Naive B cell (primary cell): ENCODE measurements around the gene PDCD5. TPM values are rescaled to one million over a fixed set of nuclear protein-coding genes. Genes with fewer than 3 reads are reported as not detected.
"Not testable (repeated sequence)": the region's sequence is repeated elsewhere in the genome, so short reads cannot be mapped to it uniquely, and the experiment has no call there.

Experiments
- ATAC-seq, 2 donors: fragments of 150-1000 bp; cut with Tn5 transposase; 2 replicates each; pipeline ENCODE4 v1.10.0; 2021; ENCODE audit warnings: low read depth in 2 of 2, mild to moderate bottlenecking in 2 of 2, moderate library complexity in 2 of 2
- DNase-seq: peaks from one replicate; pipeline ENCODE4 v3.0.0; 2022
- H3K27ac Mint-ChIP-seq, 6 donors: one replicate each; pipeline ENCODE4 v1.8.0; 2020 to 2022; ENCODE audit warnings: mild to moderate bottlenecking in 6 of 6, mixed read lengths in 6 of 6, moderate library complexity in 5 of 6, inconsistent platforms in 2 of 6
- H3K27me3 Mint-ChIP-seq, 3 donors: one replicate each; pipeline ENCODE4 v1.8.0; 2021 to 2022; ENCODE audit warnings: mixed read lengths in 3 of 3, mild to moderate bottlenecking in 1 of 3
- H3K36me3 Mint-ChIP-seq, 2 donors: one replicate each; pipeline ENCODE4 v1.8.0; 2020 to 2022; ENCODE audit warnings: mixed read lengths in 2 of 2, inconsistent platforms in 1 of 2, mild to moderate bottlenecking in 1 of 2
- H3K4me1 Mint-ChIP-seq, 3 donors: one replicate each; pipeline ENCODE4 v1.8.0; 2020 to 2022; ENCODE audit warnings: mixed read lengths in 3 of 3, inconsistent platforms in 1 of 3, mild to moderate bottlenecking in 1 of 3, moderate library complexity in 1 of 3
- H3K4me3 Mint-ChIP-seq, 8 donors: one replicate each; pipeline ENCODE4 v1.8.0; 2020 to 2022; ENCODE audit warnings: mild to moderate bottlenecking in 8 of 8, mixed read lengths in 8 of 8, moderate library complexity in 8 of 8, inconsistent platforms in 2 of 8
- H3K9me3 Mint-ChIP-seq, 7 donors: one replicate each; pipeline ENCODE4 v1.8.0; 2020 to 2022; ENCODE audit warnings: mixed read lengths in 7 of 7, mild to moderate bottlenecking in 5 of 7, inconsistent platforms in 2 of 7, moderate library complexity in 1 of 7
- polyA plus RNA-seq, 6 donors: library from polyadenylated mRNA; unstranded; fragments of 300-500 nt; fragmentation: Illumina TruSeq; gene quantifications; one replicate each; pipeline ENCODE4 v1.2.3, GENCODE V29; 2021; ENCODE audit warnings: low read depth in 6 of 6

PDCD5 gene
- polyA plus RNA-seq, 6 donors from 2014 or later = 83.3 to 130 (median 96.5) TPM

GRCh38 chr19:32563761-32564160 is 17.2 kb upstream of the PDCD5 start:
- ATAC-seq (no peak), DNase-seq (no peak)
- Mint-ChIP-seq H3K4me1 (no peaks in the 10 kb centered on the region), H3K4me3 (no peak overlapping the region), H3K27ac (no peak overlapping the region), H3K9me3 (peaks cover 0 to 2% (median 0%) of the 10 kb centered on the region in 7 donors), H3K36me3 (no peaks in the 10 kb centered on the region), H3K27me3 (peaks cover 6 to 28% (median 10%) of the 10 kb centered on the region in 3 donors)

- Mint-ChIP-seq H3K36me3 (no peaks in the 10 kb centered on the region), H3K4me3 (no peak overlapping the region), H3K27me3 (peaks cover 11 to 46% (median 13%) of the 10 kb centered on the region in 3 donors), H3K9me3 (no peaks in the 10 kb centered on the region), H3K27ac (no peak overlapping the region), H3K4me1 (peaks cover 0 to 5% (median 2%) of the 10 kb centered on the region in 3 donors)
- DNase-seq (no peak), ATAC-seq (no peak)
Observed at GRCh38 chr19:32566246-32566830, 14.7 kb upstream of the PDCD5 start.

- no peak overlapping the region for H3K27ac Mint-ChIP-seq
- no peak overlapping the region for H3K4me3 Mint-ChIP-seq
- H3K36me3 Mint-ChIP-seq = no peaks in the 10 kb centered on the region
- DNase-seq = no peak
- peaks cover 0 to 5% (median 2%) of the 10 kb centered on the region in 3 donors for H3K4me1 Mint-ChIP-seq
- H3K9me3 Mint-ChIP-seq = no peaks in the 10 kb centered on the region
- ATAC-seq = no peak
- peaks cover 11 to 47% (median 13%) of the 10 kb centered on the region in 3 donors for H3K27me3 Mint-ChIP-seq
Observed at GRCh38 chr19:32567486-32567885, 13.5 kb upstream of the PDCD5 start.

- peak; percentile 60 to 70 for ATAC-seq
- Mint-ChIP-seq H3K4me1 (peaks cover 0 to 5% (median 2%) of the 10 kb centered on the region in 3 donors), H3K27me3 (peaks cover 11 to 54% (median 13%) of the 10 kb centered on the region in 3 donors), H3K9me3 (no peaks in the 10 kb centered on the region), H3K4me3 (peak overlapping the region in 1 of 8 donors; percentile 47), H3K36me3 (no peaks in the 10 kb centered on the region), H3K27ac (peak overlapping the region in 1 of 6 donors; percentile 47)
- DNase-seq = peak; percentile 18
Observed at GRCh38 chr19:32570081-32570785, 10.8 kb upstream of the PDCD5 start.

- H3K27me3 Mint-ChIP-seq = peaks cover 22 to 59% (median 23%) of the 10 kb centered on the region in 3 donors
- ATAC-seq, H3K4me3 Mint-ChIP-seq: not testable (repeated sequence)
Observed at GRCh38 chr19:32571471-32572075, 9.4 kb upstream of the PDCD5 start.

GRCh38 chr19:32572700-32573491 is 8.1 kb upstream of the PDCD5 start:
- H3K36me3 Mint-ChIP-seq, ATAC-seq: not testable (repeated sequence)

More at GRCh38 chr19:32571471-32572075, 9.4 kb upstream of the PDCD5 start:
- H3K36me3 Mint-ChIP-seq, H3K27ac Mint-ChIP-seq, H3K4me1 Mint-ChIP-seq, H3K9me3 Mint-ChIP-seq, DNase-seq: not testable (repeated sequence)

GRCh38 chr19:32573492-32573794 is 7.5 kb upstream of the PDCD5 start:
- ATAC-seq = no peak
- H3K27me3 Mint-ChIP-seq = peaks cover 16 to 62% (median 36%) of the 10 kb centered on the region in 3 donors
- no peak overlapping the region for H3K4me3 Mint-ChIP-seq
- DNase-seq = no peak
- H3K27ac Mint-ChIP-seq = peak overlapping the region in 1 of 6 donors; percentile 53
- peaks cover 0 to 5% (median 2%) of the 10 kb centered on the region in 3 donors for H3K4me1 Mint-ChIP-seq
- H3K9me3 Mint-ChIP-seq = peaks cover 0 to 2% (median 0%) of the 10 kb centered on the region in 7 donors
- H3K36me3 Mint-ChIP-seq = peaks cover 0 to 8% of the 10 kb centered on the region in 2 donors

More at GRCh38 chr19:32572700-32573491, 8.1 kb upstream of the PDCD5 start:
- not testable (repeated sequence) for H3K9me3 Mint-ChIP-seq, H3K4me3 Mint-ChIP-seq, DNase-seq, H3K4me1 Mint-ChIP-seq, H3K27ac Mint-ChIP-seq
- H3K27me3 Mint-ChIP-seq = peaks cover 16 to 59% (median 35%) of the 10 kb centered on the region in 3 donors

GRCh38 chr19:32576790-32577189 is 4.2 kb upstream of the PDCD5 start:
- H3K4me1 Mint-ChIP-seq = peaks cover 3 to 9% (median 5%) of the 10 kb centered on the region in 3 donors
- peaks cover 0 to 2% (median 0%) of the 10 kb centered on the region in 7 donors for H3K9me3 Mint-ChIP-seq
- ATAC-seq = no peak

GRCh38 chr19:32580353-32580900 is 563 bp upstream of the PDCD5 start:
- Mint-ChIP-seq H3K27ac (peak overlapping the region; percentile 71 to 93 (median 87)), H3K4me1 (peaks cover 10 to 23% (median 21%) of the 10 kb centered on the region in 3 donors), H3K36me3 (peaks cover 0 to 8% of the 10 kb centered on the region in 2 donors), H3K4me3 (peak overlapping the region; percentile 91 to 97 (median 95)), H3K9me3 (peaks cover 0 to 2% (median 0%) of the 10 kb centered on the region in 7 donors), H3K27me3 (peaks cover 8 to 25% (median 24%) of the 10 kb centered on the region in 3 donors)
- ATAC-seq (peak in 1 of 2 donors; percentile 9), DNase-seq (no peak)

More at GRCh38 chr19:32576790-32577189, 4.2 kb upstream of the PDCD5 start:
- peaks cover 0 to 8% of the 10 kb centered on the region in 2 donors for H3K36me3 Mint-ChIP-seq
- H3K27ac Mint-ChIP-seq = no peak overlapping the region
- DNase-seq = no peak
- H3K4me3 Mint-ChIP-seq = no peak overlapping the region
- peaks cover 9 to 38% (median 25%) of the 10 kb centered on the region in 3 donors for H3K27me3 Mint-ChIP-seq

GRCh38 chr19:32581705-32582179 is 752 bp downstream of the PDCD5 start:
- Mint-ChIP-seq H3K27ac (peak overlapping the region in 4 of 6 donors; percentile 11 to 61 (median 50)), H3K4me3 (peak overlapping the region; percentile 86 to 96 (median 90)), H3K4me1 (peaks cover 10 to 27% (median 23%) of the 10 kb centered on the region in 3 donors), H3K9me3 (peaks cover 0 to 2% (median 0%) of the 10 kb centered on the region in 7 donors), H3K36me3 (peaks cover 0 to 5% of the 10 kb centered on the region in 2 donors), H3K27me3 (peaks cover 0 to 14% (median 12%) of the 10 kb centered on the region in 3 donors)
- no peak for DNase-seq
- ATAC-seq = no peak

GRCh38 chr19:32587747-32588504 is 6.9 kb downstream of the PDCD5 start:
- not testable (repeated sequence) for ATAC-seq, H3K4me3 Mint-ChIP-seq, H3K4me1 Mint-ChIP-seq, H3K27ac Mint-ChIP-seq, H3K27me3 Mint-ChIP-seq, H3K9me3 Mint-ChIP-seq, DNase-seq
- peaks cover 7 to 10% of the 10 kb centered on the region in 2 donors for H3K36me3 Mint-ChIP-seq

- no peak overlapping the region for H3K27ac Mint-ChIP-seq
- H3K9me3 Mint-ChIP-seq = peaks cover 0 to 3% (median 0%) of the 10 kb centered on the region in 7 donors
Observed at GRCh38 chr19:32594021-32594420, 13.0 kb downstream of the PDCD5 start.

More at GRCh38 chr19:32594021-32594420, 13.0 kb downstream of the PDCD5 start:
- H3K27me3 Mint-ChIP-seq = no peaks in the 10 kb centered on the region
- H3K4me3 Mint-ChIP-seq = no peak overlapping the region
- no peaks in the 10 kb centered on the region for H3K4me1 Mint-ChIP-seq
- DNase-seq (no peak), ATAC-seq (no peak)
- H3K36me3 Mint-ChIP-seq = peaks cover 15 to 32% of the 10 kb centered on the region in 2 donors
